ENCODE measurements around the gene PARVA.

PARVA gene

DNA sequence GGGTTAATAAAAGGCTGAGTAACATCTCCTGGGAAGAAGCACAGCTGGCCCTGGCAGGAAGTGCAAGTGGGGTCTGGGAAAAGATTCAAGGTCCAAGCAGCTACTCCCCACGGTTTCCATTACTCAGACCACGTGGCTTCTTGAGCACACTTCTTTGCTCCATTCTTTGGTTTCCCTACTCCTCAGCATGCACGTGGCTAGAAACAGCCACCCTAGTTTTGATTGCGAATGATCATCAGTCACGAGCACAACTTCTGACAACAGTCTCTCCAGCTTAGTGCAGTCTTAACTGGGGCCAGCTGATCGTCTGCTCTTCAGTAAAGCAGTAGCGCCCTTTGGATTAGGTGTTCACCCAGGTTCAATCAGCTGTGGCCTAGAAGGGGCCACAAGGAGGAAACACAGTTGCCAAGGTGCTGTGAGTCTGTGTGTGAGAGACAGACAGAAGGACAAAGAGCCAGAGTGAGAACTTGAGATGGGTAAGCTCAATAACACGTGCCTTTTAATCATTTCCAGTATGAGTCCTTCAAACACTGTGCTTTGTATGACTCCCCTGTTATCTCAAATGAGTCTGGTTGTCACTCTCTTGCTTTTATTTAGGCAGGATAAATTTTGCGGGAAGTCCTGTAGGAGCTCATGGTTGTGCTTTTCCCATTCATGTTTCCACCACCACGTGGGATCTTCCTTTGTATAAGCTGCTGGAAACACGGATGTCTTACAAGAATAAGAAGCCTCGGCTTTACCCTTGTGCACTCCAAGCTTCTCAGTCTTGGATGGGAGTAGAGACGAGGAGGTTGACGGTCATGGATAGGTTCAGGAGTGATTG lies 901 bp upstream of the PARVA start:
- no peak for DNase-seq

- DNase-seq: no peak
Observed at GRCh38 chr11:12377824-12378593, 638 bp downstream of the PARVA start.

DNA sequence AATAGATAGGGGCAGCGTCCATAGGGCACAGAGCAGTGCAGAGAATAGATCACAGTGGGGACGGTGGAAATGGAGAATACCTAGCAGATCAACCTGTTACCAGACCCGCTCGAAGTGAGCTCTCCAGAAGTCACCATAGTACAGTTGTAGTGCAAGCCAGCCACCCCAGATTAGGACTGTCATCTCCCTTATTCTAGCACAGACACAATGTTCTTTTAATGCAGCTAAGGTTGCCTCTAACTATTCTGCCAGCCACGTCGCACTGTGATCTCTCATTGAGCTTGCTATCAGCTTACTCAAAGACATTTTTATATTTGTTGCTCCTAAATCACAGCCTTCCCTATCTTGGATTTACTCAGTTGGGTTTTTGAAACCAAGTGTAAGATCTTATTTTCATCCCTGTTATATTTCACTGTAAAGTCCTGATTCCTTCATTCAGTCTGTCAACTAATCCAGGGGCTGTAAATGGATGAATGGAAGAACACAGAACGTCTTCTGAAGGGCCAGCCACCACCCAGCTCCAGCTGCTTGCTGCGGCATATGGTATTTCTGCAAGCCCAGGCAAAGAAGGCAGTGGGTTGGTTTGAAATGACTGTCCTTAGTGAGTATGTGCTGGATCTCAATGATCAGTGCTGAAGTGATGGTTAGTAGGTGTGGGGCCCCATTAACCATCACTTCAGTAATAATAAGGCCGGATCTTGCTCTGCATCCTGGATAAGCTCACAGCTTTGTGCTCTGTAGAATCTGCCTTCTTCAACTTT lies 3.4 kb downstream of the PARVA start:
- DNase-seq: no peak

GRCh38 chr11:12381875-12382274 lies 4.5 kb downstream of the PARVA start:
- no peak for DNase-seq

GRCh38 chr11:12382451-12382850 lies 5.1 kb downstream of the PARVA start:
- DNase-seq: no peak

DNA sequence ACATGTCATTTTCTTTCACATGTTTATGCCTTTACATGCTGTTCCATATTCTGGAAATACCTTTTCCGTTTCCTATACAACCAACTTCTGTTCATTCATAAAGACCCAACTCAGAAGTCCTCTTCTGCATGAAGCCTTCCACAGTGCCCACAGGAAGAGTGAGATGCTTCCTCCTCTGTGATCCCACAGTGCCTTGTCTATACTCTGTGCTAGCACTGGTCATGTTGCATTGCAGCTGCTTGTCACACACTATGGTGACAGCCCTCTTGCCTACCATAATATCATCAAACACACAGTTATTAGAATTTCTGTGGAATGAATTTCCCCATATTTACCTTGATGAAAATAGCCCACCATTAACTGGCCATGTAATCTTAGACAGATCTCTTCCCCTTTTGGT lies 8.9 kb downstream of the PARVA start:
- DNase-seq: no peak

GRCh38 chr11:12386745-12387144 lies 9.4 kb downstream of the PARVA start:
- DNase-seq: no peak

DNA sequence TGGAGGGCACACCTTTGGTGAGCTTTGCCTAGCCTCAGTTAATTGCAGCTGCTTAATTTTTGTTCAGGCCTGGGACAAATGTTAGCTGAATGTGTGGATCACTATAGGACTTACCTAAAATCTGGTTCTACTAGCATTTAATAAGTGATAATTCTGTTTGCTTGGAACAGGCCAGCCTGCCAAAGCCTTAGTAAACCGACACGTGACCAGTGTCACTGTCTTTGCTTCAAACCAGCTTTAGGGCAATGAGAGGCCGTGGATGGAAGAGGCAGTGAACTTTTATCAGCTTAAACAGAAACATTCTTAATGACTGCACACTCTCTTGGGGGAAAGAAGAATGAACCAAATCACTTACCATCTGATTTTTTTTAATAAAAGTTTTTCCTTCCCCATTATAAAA lies 10.8 kb downstream of the PARVA start:
- DNase-seq: no peak

GRCh38 chr11:12388939-12389670 lies 11.7 kb downstream of the PARVA start:
- DNase-seq: no peak

DNA sequence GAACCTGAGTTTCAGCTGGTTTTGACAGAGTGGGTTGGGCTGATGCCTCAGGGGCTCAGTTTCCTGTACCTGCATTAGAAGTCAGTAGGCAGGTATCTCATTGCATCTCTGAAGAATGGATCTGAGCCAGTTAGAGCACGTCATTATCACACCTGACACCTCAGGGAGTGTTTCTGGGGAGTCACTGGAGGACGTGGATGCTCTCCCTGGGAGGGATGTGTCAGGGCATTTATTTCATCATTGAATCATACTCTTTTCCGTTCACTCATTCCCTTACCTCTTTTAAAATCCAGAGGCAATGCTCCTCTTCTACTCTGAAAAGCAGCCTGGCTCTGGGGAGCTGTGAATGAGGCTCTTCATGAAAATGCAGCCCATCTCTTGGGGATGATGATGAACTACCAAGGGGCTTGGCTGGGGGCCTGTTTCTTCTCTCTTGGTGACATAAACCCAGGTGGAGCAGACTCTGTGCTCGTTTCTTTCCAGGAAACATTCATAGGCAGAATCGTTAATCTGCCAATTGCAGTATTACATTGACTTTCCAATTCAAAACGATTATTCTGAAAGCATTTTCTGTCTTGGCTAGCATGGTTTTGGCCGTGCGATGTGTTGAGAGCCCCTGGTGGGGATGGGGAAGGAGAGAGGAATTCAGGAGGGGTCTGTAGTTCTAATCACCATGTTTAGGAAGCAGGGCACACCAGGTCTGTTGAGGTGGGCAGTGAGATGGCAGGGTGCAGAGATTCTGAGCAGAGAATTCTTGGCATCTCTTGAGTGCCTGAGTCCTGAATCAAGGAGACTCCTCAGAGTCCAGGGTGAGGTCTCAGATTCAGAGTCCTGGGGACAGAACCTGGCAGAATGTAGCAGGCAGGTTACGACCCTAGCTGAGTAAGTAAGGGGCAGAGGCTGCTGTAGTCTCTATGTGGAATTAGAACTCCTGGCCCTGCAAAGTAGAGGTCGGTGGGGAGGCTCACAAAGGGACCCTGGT lies 12.6 kb downstream of the PARVA start:
- DNase-seq: no peak

DNA sequence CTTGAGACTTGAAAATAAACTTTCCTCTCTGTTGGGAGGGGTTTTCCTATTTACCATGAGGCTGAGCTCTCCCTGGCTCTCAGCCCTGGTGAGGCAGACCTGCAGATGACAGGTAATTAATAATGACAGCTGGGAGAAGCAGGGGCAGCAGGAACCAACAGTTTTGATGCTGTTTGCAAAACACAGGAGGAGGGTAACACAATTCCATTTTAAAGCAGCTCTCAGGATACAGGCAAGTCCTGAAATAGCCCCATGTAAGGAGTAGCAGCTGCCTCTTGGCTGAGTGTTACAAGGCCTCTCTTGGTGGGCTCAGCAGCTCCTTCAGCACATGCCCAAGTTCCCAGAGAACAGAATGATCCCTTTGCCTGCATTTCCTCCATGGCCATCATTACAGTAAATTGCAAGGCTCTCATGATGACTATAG lies 13.3 kb downstream of the PARVA start:
- no peak for DNase-seq

- no peak for DNase-seq
Observed at GRCh38 chr11:12392672-12393071, 15.3 kb downstream of the PARVA start.

DNA sequence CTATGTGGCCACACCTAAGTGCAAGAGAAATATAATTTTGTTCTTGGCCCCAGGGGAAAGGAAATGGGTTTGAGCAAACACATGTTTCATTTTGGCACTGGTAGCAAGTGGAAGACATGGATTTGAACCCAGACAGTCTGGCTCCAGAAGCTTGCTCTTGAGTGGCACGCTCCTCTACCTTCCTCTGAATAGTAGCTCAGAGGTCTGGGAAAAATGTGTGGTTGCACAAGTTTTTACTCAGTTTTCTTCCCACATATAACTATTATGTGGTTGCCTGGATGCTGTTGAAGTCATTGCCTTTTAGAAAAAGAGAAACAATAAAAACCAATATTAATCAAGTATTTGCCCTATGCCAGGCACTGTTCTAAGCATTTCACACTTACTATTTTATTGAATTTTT lies 16.3 kb downstream of the PARVA start:
- no peak for DNase-seq

DNA sequence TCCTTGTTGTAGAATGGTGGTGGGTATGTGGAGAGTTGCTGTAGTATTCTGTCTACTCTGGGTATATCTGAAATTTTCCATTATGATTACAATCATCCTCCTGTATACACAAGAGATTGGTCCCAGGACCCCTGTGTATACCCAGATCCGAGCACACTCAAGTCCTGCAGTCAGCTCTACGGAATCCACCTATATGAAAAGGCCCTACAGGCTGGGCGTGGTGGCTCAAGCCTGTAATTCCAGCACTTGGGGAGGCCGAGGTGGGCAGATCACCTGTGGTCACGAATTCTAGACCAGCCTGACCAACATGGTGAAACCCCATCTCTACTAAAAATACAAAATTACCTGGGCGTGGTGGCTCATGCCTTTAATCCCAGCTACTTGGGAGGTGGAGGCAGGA lies 17.2 kb downstream of the PARVA start:
- no peak for DNase-seq

- no peak for DNase-seq
Observed at GRCh38 chr11:12395333-12395732, 18.0 kb downstream of the PARVA start.

DNA sequence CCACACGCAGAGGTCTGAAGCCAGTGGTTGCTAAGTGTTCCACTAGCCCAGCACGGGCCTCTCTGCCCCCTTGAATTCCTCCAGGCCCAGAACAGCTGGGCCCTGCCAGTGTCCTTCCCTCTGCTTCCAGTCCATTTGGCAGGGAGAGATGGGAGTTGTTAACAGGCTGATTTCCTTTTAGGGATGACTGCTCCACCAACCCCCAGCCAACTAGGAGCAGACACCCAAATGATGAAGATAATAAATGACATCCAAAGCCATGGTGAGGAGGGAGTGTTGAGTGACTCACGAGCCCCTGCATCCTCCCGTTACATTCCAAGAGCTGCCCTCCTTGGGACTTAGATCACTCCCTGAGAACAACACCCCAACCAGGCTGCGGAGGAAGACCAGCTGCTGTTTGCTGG lies 20.6 kb downstream of the PARVA start:
- DNase-seq: no peak

DNA sequence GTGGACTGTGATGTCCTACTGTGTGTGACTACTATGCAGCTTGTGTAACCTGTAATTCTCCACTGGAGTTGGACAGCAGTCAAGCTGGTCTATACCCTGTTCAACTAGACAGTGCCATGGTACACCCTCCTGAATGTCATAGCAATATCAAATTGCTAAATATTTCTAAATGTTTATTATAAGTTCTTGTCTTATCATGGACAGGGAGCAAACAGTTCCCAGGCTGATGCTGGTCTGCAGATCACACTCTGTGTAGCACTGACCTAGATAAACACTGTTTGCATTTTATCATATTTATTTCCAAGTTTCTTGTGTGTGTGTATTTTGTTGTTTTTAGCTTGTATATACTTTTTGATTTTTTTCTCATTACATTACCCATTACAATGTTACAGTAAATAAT lies 22.0 kb downstream of the PARVA start:
- no peak for DNase-seq

DNA sequence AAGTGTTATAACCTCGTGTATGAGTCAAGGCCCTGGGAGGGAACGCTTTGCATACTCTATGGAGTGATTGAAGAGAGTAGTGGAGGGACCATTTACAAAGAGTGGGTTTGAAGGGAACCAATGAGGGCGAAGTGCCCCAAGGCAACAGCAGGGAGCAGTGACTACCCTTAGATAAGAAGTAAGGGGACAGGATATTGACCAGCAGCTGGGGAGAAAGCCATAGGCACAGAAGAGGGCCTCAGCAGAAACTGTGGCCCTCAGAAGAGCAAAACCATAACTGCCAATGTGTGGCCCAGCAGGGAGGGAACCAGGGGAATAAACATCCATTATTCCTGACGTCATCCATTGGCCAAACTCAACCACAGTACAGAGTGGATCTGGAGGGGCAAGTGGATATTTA lies 24.7 kb downstream of the PARVA start:
- DNase-seq: no peak

- no peak for DNase-seq
Observed at GRCh38 chr11:12402691-12403120, 25.3 kb downstream of the PARVA start.

- no peak for DNase-seq
Observed at GRCh38 chr11:12403122-12403996, 26.0 kb downstream of the PARVA start.

GRCh38 chr11:12403997-12404350 lies 26.6 kb downstream of the PARVA start:
- DNase-seq: no peak
